Neutrophil (primary cell): Measurements from ENCODE around the gene PPP3CA.
"Not testable (repeated sequence)": the region's sequence is repeated elsewhere in the genome, so short reads cannot be mapped to it uniquely, and the experiment has no call there.

Source experiments
- H3K27ac ChIP-seq: fragments of 200-600 bp; sonication (generic); 2 replicates; pipeline ENCODE4 v1.5.1; 2016; ENCODE audit warnings: mild to moderate bottlenecking, moderate library complexity
- H3K27me3 ChIP-seq: fragments of 200-600 bp; sonication (generic); 2 replicates; pipeline ENCODE4 v1.6.0; 2016; ENCODE audit warnings: mild to moderate bottlenecking
- H3K36me3 ChIP-seq: fragments of 200-600 bp; sonication (generic); 2 replicates; pipeline ENCODE4 v1.5.1; 2017
- H3K4me1 ChIP-seq, 2 experiments: fragments of 200-600 bp in 1 of 2; sonication (generic) in 1 of 2; 1 replicate in 1 of 2; 2 replicates in 1 of 2; pipeline versions ENCODE4 v1.5.1 to v1.6.1; 2013 to 2016; ENCODE audit warnings: low read depth in 1 of 2, low read length in 1 of 2, mild to moderate bottlenecking in 1 of 2, moderate library complexity in 1 of 2; ENCODE audit not compliant: control insufficient read depth in 1 of 2, insufficient read depth in 1 of 2
- H3K4me3 ChIP-seq, 2 experiments: fragments of 200-600 bp in 1 of 2; sonication (generic) in 1 of 2; 1 replicate in 1 of 2; 2 replicates in 1 of 2; pipeline ENCODE4 v1.5.1; 2013 to 2016; ENCODE audit warnings: low read depth in 1 of 2, low read length in 1 of 2, mild to moderate bottlenecking in 1 of 2, moderate library complexity in 1 of 2
- H3K9me3 ChIP-seq: fragments of 200-600 bp; sonication (generic); 2 replicates; pipeline ENCODE4 v1.5.1; 2016
- CTCF ChIP-seq: fragments of 200-600 bp; sonication (generic); IDR thresholded peaks from 2 replicates; pipeline ENCODE4 v1.5.1; 2016; ENCODE audit warnings: antibody characterized with exemption

Gene PPP3CA

GRCh38 chr4:100995671-100996070 is 351.7 kb downstream of the PPP3CA start:
- Histone ChIP-seq H3K36me3 (no peaks in the 10 kb centered on the region), H3K4me1 (no peaks in the 10 kb centered on the region), H3K27me3 (no peaks in the 10 kb centered on the region), H3K9me3 (no peaks in the 10 kb centered on the region), H3K27ac (no peak overlapping the region), H3K4me3 (no peak overlapping the region)
- TF ChIP-seq CTCF: no peak

- not testable (repeated sequence) for H3K4me1 ChIP-seq, H3K36me3 ChIP-seq, H3K27me3 ChIP-seq, H3K4me3 ChIP-seq, H3K9me3 ChIP-seq, H3K27ac ChIP-seq
Observed at GRCh38 chr4:100995002-100995401, 352.3 kb downstream of the PPP3CA start.

GRCh38 chr4:100991332-100992069 is 355.8 kb downstream of the PPP3CA start:
- not testable (repeated sequence) for H3K4me3 ChIP-seq, H3K27ac ChIP-seq, H3K9me3 ChIP-seq, H3K36me3 ChIP-seq, H3K4me1 ChIP-seq, H3K27me3 ChIP-seq

- no peaks in the 10 kb centered on the region for H3K4me1 ChIP-seq
- H3K27me3 ChIP-seq: no peaks in the 10 kb centered on the region
- no peak overlapping the region for H3K27ac ChIP-seq
- no peaks in the 10 kb centered on the region for H3K36me3 ChIP-seq
- H3K4me3 ChIP-seq: no peak overlapping the region
- H3K9me3 ChIP-seq: no peaks in the 10 kb centered on the region
- no peak for TF ChIP-seq CTCF
Observed at GRCh38 chr4:100989401-100989800, 357.9 kb downstream of the PPP3CA start.

- Histone ChIP-seq H3K27ac (no peak overlapping the region), H3K4me3 (no peak overlapping the region), H3K4me1 (no peaks in the 10 kb centered on the region), H3K9me3 (no peaks in the 10 kb centered on the region), H3K27me3 (no peaks in the 10 kb centered on the region), H3K36me3 (no peaks in the 10 kb centered on the region)
- TF ChIP-seq CTCF: no peak
Observed at GRCh38 chr4:100988876-100989275, 358.4 kb downstream of the PPP3CA start.

- Histone ChIP-seq H3K27ac (no peak overlapping the region), H3K4me3 (no peak overlapping the region), H3K9me3 (no peaks in the 10 kb centered on the region), H3K4me1 (peaks cover 15 to 16% of the 10 kb centered on the region in 2 experiments), H3K27me3 (no peaks in the 10 kb centered on the region), H3K36me3 (no peaks in the 10 kb centered on the region)
- TF ChIP-seq CTCF: no peak
Observed at GRCh38 chr4:100986360-100986868, 360.9 kb downstream of the PPP3CA start.
